GM21381 (cell line): Measurements from ENCODE around the gene ACTL10.
"Not testable (repeated sequence)": the region's sequence is repeated elsewhere in the genome, so short reads cannot be mapped to it uniquely, and the experiment has no call there.

Source experiments
- ATAC-seq: cut with Tn5 transposase; IDR thresholded peaks from one replicate; pipeline ENCODE4 v1.9.1; 2021; ENCODE audit warnings: mild to moderate bottlenecking, moderate library complexity; ENCODE audit not compliant: unreplicated experiment

The ACTL10 gene

GRCh38 chr20:33666293-33667244 lies at the start of gene ACTL10:
ACTL10 (plus strand) TSS chr20:33666943; CDS start chr20:33667498, 555 bp downstream.
- peak; percentile 61 for ATAC-seq

DNA sequence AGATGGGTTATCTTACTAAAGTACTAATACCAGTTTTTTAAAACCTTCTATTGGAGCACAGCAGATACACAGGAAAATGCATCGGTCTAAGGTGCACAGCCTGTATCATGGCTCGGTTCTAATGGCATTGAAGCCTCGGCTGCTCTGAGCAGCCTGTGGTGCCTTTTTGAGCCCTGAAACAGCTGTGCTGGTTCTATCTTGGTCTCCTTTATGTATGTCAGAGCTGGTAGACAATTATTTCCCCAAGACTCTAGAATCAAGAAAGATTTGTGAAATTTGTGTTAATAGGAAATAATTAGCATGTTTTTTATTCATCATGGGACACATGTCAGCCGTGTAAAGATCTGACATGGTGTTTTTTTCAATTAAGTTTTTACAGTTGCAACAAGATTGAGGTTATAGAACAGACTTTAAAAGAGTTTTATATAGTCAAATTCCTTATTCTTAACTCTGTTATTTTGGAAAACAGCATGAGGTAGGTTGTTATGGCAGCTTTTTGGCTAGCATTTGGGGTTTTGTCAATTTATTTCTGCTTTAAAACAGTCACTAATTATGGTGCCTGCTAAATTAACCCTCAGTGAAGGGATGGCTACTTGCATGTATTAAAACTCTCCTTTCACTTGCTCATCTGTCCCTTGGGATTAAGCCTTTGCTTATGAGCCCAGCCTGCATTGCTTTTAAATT lies 44.9 kb upstream of the ACTL10 start:
- ATAC-seq: no peak

- no peak for ATAC-seq
These were observed 43.9 kb upstream of the ACTL10 start for GRCh38 chr20:33622705-33623365.

DNA sequence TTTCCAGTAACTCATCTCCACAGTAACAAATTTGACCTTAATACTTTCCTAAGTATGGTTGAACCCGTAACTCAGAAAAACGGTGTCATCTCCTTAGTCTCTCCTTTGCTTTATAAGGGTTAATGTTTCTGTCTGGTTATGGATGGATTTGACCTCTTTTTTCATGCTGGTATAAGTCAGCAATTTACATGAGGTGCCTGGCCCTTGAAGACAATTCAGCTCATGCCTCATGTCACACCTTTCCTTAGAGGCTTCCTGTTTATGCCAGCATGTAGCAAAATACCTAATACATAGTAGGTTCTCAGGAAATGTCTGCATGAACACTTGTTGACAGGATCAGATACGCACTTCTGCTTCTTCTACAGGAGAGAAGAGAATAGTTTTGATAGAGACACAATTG lies 42.3 kb upstream of the ACTL10 start:
- ATAC-seq: no peak

- ATAC-seq: no peak
These were observed 40.6 kb upstream of the ACTL10 start for GRCh38 chr20:33626190-33626589.

DNA sequence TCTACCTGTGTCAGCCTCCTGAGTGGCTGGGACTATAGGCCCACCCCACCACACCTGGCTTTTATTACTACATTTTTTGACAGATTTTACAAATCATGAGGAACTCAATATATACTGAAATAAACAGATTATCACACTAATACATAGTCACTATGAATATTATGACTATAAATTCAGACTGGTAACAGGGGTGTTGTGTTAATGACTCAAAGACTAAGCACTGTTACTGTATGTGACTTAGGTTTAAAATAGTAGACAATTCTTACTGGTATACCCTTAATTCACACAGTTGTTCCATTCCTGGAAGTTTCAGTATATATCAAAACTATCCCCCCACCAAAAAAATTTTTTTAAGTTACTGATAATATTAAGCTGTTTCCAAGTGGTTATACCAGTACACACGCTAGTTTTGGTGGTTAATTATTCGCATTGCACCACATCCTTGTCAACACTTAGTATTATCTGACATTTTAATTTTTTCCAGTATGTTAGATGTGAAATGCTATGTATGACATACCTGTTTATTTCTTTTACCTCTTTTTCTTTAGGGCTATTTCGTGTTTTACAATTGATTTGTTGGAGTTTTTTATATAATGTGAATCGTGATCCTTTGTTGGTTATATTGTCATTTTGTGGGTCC lies 39.0 kb upstream of the ACTL10 start:
- no peak for ATAC-seq

DNA sequence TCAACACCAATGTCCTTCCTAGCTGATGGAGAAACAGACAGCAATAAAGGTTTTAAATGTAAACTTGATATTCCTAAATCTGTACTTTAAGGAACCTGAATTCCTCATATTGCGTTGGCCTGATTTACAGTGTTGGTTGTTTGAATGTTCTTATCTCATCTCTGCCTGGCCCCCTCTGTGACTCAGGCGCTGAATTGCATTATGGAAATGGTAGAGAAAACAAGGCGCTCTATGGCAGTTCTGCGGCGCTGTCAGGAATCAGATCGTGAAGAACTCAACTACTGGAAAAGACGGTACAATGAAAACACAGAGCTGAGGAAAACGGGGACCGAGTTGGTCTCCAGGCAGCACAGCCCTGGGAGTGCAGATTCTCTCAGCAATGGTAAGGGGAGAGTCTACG lies 37.2 kb upstream of the ACTL10 start:
- ATAC-seq: no peak

- no peak for ATAC-seq
These were observed 36.8 kb upstream of the ACTL10 start for GRCh38 chr20:33629979-33630378.

DNA sequence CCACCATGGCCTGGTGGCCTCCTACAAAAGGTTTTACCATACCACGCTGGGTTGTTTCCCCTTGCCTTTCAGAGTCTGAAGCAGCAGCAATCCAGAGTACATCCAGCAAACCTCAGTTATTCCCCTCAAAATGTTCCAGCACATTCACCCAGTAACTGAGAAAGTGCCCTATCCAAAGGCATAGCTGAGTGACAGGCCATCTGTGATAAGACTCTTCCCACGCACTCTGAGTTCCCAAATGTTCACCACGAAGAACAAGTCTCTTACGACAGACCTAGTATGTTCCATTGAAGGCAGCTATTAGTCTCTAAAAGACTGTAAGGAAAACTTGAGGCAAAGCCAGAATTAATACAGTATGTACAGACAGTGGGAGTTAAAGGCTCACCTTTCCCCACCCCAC lies 36.2 kb upstream of the ACTL10 start:
- ATAC-seq: no peak

GRCh38 chr20:33631910-33632309 lies 34.8 kb upstream of the ACTL10 start:
- not testable (repeated sequence) for ATAC-seq

GRCh38 chr20:33635341-33635740 lies 31.4 kb upstream of the ACTL10 start:
- ATAC-seq: no peak

GRCh38 chr20:33636776-33637175 lies 30.0 kb upstream of the ACTL10 start:
- no peak for ATAC-seq

DNA sequence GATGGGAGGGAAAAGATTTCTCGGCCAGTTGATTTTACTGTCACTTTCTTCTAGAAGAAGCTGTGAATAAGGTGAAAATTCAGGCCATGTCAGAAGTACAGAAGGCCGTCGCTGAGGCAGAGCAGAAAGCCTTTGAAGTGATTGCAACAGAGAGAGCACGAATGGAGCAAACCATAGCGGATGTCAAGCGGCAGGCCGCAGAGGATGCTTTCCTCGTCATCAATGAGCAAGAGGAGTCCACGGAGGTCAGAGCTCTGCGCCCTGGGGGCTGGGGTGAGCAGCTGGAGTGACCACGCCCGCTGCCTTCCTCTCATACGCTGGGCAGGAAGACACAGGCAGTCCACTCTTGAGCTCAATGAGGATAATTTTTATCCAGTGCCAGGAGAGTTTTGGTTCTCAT lies 26.5 kb upstream of the ACTL10 start:
- no peak for ATAC-seq

- ATAC-seq: no peak
These were observed 22.3 kb upstream of the ACTL10 start for GRCh38 chr20:33644313-33645071.

DNA sequence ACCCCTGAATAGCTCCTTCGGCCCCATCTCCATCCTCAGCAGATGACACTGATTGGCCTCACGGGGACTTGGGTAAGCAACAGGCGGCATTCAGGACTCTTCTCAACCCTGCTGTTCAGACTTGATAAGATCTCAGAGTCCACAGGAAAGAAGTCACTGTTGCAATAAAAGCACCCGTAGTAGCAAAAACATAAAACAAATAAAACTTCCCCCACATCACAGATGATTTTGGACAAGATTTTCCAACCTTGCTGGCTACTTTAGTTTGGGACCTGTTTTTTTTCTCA lies 21.7 kb upstream of the ACTL10 start:
- no peak for ATAC-seq

- ATAC-seq: no peak
These were observed 21.3 kb upstream of the ACTL10 start for GRCh38 chr20:33645396-33645795.

- ATAC-seq: no peak
These were observed 20.6 kb upstream of the ACTL10 start for GRCh38 chr20:33646191-33646590.

GRCh38 chr20:33646959-33647602 lies 19.7 kb upstream of the ACTL10 start:
- not testable (repeated sequence) for ATAC-seq

DNA sequence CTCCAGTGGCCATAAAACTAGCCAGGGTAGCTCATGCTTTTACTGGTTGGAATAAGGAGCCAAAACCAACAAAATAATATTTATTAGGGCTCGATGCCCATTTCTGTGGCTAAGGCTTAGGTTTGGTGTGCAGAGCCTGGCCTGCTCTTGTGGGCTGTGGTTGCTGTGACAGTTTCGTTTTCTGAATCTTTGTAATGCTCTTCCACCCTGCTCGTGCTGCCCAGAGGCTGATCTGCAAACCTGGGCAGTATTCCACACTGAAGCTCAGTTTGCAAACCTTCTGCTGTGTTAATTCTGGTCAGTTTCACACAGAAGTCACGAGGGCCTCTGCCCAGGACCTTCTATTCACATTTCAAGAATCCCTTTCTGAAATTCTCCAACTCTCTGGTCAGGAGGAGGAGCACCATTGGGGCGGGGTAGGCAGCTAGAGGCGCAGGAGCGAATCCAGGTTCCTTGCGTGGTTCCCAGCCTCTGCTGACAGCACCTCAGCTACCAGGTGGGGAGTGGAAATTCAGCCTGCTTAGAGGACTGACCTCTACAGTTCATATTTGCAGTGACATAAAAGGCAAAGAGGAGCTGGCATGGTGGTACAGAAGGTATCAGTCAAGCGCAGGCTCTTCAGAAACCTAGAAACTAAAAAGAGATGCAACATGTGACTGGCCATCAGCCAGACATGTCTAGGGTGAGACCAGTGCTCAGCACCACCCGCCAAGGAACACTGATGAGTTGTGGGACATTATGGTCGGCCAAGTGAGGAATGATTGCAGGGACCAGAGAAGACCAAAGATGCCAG lies 18.9 kb upstream of the ACTL10 start:
- ATAC-seq: peak; percentile 76
